Measurements from ENCODE around the gene ARHGEF17.

GRCh38 chr11:73412308-73412707 lies 104.2 kb downstream of the ARHGEF17 start:
- TF ChIP-seq CTCF (IDR thresholded peaks at IDR 0.05): no peak
- no peak for TF ChIP-seq POLR2A (IDR thresholded peaks at IDR 0.05)

Data from testis (tissue), 2 donors.